ENCODE results near the gene ESD.

The ESD gene

DNA sequence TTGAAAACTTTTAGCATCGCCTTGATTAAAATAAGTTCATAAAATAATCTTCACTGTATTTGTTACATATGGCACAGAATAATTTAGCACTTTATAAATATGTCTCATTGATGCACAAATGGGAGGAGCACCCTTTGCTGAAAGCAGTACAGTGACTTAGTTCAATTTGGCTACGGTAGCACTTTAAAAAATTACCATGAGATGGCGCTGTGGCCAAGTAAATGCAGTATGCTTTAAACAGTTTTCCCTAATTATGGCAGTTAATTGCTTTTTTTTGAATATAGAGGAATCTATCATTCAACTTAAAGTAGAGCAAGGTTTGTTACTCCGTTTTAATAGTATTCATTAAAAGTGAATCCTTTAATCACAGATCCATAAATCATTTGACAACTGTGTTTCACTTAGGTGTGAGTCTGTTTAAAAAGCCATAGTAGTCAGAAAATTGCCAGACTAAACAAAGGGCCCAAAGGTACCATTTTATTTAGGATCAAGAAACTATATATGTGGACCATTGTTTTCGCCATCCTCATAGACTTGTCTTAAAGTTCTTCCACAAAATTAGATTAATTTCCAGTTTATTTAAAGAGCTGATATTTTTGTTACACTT is 34.7 kb upstream of the ESD start:
- Histone ChIP-seq H3F3A (ENCODE audit: insufficient read depth, low read length) (no peaks in the 10 kb centered on the region), H3K36me3 (ENCODE audit: insufficient read depth, low read length) (no peaks in the 10 kb centered on the region), H3K4me1 (ENCODE audit: insufficient read depth, low read length, severe bottlenecking) (no peaks in the 10 kb centered on the region), H3K4me2 (ENCODE audit: low read length) (no peak overlapping the region), H3K9me2 (ENCODE audit: low read depth, low read length) (no peaks in the 10 kb centered on the region), H3K79me2 (ENCODE audit: insufficient read depth, low read length) (no peaks in the 10 kb centered on the region), H3K9me3 (ENCODE audit: low read length) (no peaks in the 10 kb centered on the region), H3K27ac (ENCODE audit: low read depth, low read length, poor library complexity, severe bottlenecking) (no peak overlapping the region), H3K27me3 (ENCODE audit: insufficient read depth, low read length) (no peaks in the 10 kb centered on the region), H2AFZ (ENCODE audit: low read length) (no peak overlapping the region), H4K20me1 (ENCODE audit: insufficient read depth, low read length) (no peaks in the 10 kb centered on the region), H3K4me3 (ENCODE audit: low read depth, low read length, poor library complexity, severe bottlenecking) (no peak overlapping the region), H3K9ac (ENCODE audit: low read length) (no peak overlapping the region)
- TF ChIP-seq CTCF (IDR thresholded peaks at IDR 0.05; ENCODE audit: low read length) = peak; percentile 93
- TF ChIP-seq EZH2 (IDR thresholded peaks at IDR 0.05; ENCODE audit: borderline replicate concordance, low read length) = no peak

DNA sequence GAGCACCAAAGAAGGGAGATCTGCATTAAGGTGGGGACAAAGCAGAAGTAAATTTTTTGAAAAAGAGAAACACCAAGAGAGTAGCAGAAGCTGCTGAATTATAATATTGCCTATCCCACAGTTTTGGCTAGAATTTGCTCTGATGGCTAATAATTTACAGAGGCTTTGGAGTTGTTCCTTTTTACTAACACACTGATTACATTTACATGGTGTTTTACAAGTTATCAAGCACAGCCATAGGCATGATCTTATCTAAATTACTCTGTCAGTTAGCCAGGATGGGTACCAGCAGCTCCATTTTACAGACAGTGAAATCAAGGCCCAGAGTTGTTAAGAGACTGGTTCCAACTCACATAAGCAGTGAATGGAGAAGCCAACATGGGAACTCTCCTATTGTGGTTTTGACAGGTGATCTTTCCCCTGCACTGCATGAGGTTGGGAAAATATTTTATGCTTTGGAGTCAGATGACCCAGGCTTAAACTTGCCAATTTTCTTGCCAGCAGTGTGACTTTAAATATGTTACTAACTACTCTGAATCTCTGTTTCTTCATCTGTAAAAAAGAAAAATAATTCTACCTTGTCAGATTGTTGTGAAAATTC is 33.5 kb upstream of the ESD start:
- no peak overlapping the region for H3K4me2 ChIP-seq (ENCODE audit: low read length)
- no peaks in the 10 kb centered on the region for H3K79me2 ChIP-seq (ENCODE audit: insufficient read depth, low read length)
- H3K4me1 ChIP-seq (ENCODE audit: insufficient read depth, low read length, severe bottlenecking) = no peaks in the 10 kb centered on the region
- H3K9me3 ChIP-seq (ENCODE audit: low read length) = no peaks in the 10 kb centered on the region
- no peaks in the 10 kb centered on the region for H3K36me3 ChIP-seq (ENCODE audit: insufficient read depth, low read length)
- H3K9ac ChIP-seq (ENCODE audit: low read length) = no peak overlapping the region
- no peaks in the 10 kb centered on the region for H3K27me3 ChIP-seq (ENCODE audit: insufficient read depth, low read length)
- H3F3A ChIP-seq (ENCODE audit: insufficient read depth, low read length) = no peaks in the 10 kb centered on the region
- no peaks in the 10 kb centered on the region for H3K9me2 ChIP-seq (ENCODE audit: low read depth, low read length)
- no peak overlapping the region for H2AFZ ChIP-seq (ENCODE audit: low read length)
- H3K27ac ChIP-seq (ENCODE audit: low read depth, low read length, poor library complexity, severe bottlenecking) = no peak overlapping the region
- no peak for TF ChIP-seq EZH2 (IDR thresholded peaks at IDR 0.05; ENCODE audit: borderline replicate concordance, low read length)
- no peak for TF ChIP-seq CTCF (IDR thresholded peaks at IDR 0.05; ENCODE audit: low read length)
- no peak overlapping the region for H3K4me3 ChIP-seq (ENCODE audit: low read depth, low read length, poor library complexity, severe bottlenecking)
- no peaks in the 10 kb centered on the region for H4K20me1 ChIP-seq (ENCODE audit: insufficient read depth, low read length)

- H3K36me3 ChIP-seq (ENCODE audit: insufficient read depth, low read length) = no peaks in the 10 kb centered on the region
- H3K27me3 ChIP-seq (ENCODE audit: insufficient read depth, low read length) = no peaks in the 10 kb centered on the region
- no peak overlapping the region for H3K9ac ChIP-seq (ENCODE audit: low read length)
- H4K20me1 ChIP-seq (ENCODE audit: insufficient read depth, low read length) = no peaks in the 10 kb centered on the region
- no peak overlapping the region for H3K27ac ChIP-seq (ENCODE audit: low read depth, low read length, poor library complexity, severe bottlenecking)
- H3K4me3 ChIP-seq (ENCODE audit: low read depth, low read length, poor library complexity, severe bottlenecking) = no peak overlapping the region
- H3F3A ChIP-seq (ENCODE audit: insufficient read depth, low read length) = no peaks in the 10 kb centered on the region
- no peaks in the 10 kb centered on the region for H3K4me1 ChIP-seq (ENCODE audit: insufficient read depth, low read length, severe bottlenecking)
- no peak overlapping the region for H2AFZ ChIP-seq (ENCODE audit: low read length)
- no peak overlapping the region for H3K4me2 ChIP-seq (ENCODE audit: low read length)
- H3K9me2 ChIP-seq (ENCODE audit: low read depth, low read length) = no peaks in the 10 kb centered on the region
- TF ChIP-seq CTCF (IDR thresholded peaks at IDR 0.05; ENCODE audit: low read length) (no peak), EZH2 (IDR thresholded peaks at IDR 0.05; ENCODE audit: borderline replicate concordance, low read length) (no peak)
- H3K9me3 ChIP-seq (ENCODE audit: low read length) = no peaks in the 10 kb centered on the region
- no peaks in the 10 kb centered on the region for H3K79me2 ChIP-seq (ENCODE audit: insufficient read depth, low read length)
These were observed 25.6 kb upstream of the ESD start for GRCh38 chr13:46822551-46822950.

All from OCI-LY1 (cell line).